IPS DF 4.7 (cell line): ENCODE results near the gene RPS6KL1.
"Not testable (repeated sequence)": the region's sequence is repeated elsewhere in the genome, so short reads cannot be mapped to it uniquely, and the experiment has no call there.

Experiments used
- DNase-seq: peaks from one replicate; pipeline ENCODE4 v3.0.0-alpha.2; 2013; ENCODE audit warnings: low spot score; ENCODE audit errors: extremely low read depth

Gene RPS6KL1

DNA sequence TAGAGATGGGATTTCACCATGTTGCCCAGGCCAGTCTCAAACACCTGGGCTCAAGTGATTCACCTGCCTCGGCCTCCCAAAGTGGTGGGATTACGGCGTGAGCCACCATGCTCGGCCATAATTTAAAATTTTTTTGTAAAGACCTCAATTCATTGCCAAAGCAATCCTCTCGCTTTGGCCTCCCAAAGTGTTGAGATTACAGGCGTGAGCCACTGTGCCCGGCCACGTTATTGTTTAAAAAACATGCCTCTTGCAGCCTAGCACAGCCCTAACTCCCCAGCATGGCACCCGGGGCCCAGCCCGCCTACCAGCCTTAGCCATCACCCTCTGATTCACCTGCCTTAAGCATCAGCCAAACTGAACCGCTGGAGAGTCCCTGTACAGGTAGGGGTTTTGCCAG lies 13.1 kb upstream of the RPS6KL1 start:
- no peak for DNase-seq

DNA sequence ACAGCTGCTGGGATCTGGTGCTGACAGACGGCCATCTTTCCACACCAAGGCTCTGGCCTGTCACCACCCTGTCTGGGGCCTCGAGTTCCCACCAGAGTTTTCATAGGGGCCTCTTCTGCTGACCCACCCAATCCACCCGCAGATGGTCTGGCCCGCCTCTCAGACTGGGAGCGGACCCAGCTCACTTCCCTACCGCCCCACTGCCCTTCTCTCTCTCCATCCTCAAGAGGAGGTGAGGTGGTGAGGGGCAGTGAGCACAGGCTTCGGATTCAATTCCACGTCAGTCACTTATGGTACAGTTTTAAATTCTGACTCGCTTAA lies 12.3 kb upstream of the RPS6KL1 start:
- DNase-seq: no peak

DNA sequence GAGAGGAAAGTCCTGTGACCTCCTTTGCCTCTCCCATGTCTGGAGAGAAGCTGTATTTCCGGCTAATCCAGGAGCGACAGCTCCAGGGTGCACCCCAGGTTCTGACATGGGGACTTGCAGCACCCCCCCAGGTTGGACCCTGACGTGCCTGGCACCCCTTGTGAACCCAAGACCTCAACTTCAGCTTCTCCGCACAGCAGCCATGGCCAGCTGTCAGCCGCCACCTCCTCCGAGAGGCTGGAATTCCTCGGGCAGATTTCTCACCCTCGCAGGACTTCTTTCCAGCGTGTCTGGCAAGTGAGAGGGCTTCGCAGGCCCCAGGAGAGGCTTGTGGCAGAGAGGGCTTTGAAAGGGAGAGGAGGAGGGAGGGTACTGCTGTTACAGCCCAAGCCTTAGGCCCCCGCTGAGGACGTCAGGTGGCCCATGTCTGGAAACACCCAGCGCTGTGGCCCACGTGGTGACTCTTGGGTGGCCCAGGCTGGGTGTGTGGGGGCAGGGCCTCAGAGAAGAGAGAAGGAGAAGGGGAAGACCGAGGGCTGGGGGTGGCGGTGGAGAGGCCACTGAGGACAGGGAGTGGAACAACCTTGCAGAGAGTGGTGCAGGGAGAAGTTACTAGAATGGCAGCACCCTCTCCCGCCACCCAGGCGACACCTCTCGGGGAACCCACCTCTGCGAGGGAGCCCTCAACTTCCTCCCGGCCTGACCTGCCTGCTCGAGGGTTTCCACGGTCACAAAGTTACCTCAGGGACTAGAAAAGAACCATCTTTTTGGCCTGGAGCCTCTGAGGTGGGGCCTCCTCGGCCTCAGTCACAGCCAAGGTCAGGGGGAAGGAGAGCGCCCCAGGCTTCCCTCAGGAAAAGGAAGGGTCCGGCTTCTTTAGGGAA lies 11.7 kb upstream of the RPS6KL1 start:
- DNase-seq: no peak

DNA sequence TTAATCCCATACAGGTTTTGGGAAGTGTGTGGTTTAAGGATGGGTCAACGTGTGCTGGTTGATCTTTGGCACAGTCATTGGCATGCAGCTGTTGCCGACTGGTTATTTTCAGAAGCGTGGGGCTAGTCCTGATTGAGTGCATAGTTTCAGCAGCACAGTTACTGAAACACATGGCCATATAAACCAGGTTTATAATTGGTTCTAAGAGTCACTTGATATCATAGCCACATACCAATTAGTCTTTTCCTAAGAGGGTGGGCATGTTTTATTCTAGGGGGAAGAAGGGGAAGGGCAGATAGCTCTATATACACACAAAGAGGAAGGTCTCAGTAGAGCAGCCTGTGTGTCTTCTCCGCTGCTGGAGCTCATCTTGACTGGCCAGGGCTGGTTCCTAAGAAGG lies 11.0 kb upstream of the RPS6KL1 start:
- DNase-seq: no peak

DNA sequence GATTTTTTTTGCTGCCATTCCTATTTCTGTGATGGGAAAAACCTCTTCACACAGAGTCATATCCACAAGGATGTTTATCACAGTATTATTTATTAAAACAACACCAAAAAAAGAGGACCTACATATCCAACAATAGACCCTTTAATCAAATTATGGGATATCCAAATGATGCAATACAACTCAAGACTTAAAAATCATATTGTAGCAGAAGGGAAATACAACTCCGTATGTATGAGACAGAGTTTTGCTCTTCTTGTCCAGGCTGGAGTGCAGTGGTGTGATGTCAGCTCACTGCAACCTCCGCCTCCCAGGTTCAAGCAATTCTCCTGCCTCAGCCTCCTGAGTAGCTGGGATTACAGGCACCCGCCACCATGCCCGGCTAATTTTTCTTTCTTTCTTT lies 9.9 kb upstream of the RPS6KL1 start:
- not testable (repeated sequence) for DNase-seq

DNA sequence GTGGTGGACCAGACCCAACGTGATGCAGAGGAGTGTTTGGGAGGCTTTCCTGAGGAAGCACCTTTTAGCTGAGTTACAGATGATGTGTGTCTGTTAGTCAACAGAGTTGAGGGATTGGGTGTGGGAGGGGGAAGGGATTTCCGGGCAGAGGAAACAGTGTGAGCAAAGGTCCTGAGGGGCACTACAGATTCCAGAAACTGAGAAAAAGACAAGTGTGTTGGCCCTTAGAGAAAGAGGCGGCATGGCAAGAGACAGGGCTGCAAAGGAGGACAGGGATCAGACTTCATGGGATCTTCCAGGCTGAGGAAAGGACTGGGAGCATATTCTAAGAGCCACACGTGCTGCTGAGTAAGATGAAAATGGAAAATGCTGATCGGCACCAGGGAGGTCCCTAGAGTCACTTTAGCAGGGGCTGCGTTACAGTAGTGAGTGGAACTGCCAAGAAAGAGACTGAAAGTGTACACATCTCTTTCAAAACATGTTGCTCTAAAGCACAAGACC lies 9.4 kb upstream of the RPS6KL1 start:
- DNase-seq: no peak

DNA sequence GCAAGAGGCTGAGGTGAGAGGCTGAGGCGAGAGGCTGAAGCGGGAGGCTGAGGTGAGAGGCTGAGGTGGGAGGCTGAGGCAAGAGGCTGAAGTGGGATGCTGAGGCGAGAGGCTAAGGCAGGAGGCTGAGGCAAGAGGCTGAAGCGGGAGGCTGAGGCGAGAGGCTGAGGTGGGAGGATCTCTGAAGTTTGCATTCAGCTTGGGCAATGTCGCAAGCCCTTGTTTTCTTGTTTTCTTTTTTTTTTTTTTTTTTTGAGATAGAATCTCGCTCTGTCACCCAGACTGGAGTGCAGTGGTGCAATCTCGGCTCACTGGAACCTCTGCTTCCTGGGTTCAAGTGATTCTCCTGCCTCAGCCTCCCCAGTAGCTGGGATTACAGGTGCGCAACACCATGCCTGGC lies 8.7 kb upstream of the RPS6KL1 start:
- DNase-seq: not testable (repeated sequence)

DNA sequence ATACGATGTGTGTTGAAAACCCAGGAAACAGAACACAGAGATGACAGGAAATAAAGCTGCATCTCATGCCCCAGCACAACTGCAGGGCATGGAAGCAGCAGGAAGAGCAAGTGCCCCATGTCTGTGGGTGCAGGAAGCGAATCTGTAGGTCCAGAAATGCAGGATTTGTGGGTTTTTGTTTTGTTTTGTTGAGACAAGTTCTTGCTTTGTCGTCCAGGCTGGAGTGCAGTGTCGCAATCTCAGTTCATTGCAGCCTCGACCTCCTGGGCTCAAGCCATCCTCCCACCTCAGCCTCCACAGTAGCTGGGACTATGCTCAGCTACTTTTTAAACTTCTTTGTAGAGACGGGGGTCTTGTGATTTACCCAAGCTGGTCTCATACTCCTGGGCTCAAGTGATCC lies 6.2 kb upstream of the RPS6KL1 start:
- DNase-seq: no peak

DNA sequence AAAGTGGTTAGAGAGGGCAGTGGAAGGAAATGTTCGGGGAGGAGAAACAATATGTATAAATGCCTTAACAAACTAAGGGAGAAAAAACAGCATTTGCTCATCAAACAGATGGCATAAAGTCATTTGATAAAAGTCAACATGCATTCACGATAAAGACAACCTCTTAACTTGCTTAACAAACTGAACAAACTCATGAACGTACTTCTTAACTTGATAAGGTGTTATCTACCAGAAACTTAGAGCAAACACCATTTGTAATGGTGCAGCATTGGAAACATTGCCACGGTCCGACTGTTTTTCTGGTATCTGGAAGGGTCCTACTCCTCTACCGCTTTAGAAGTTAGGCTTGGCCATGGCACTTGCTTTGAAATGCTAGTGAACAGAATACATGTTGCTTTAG lies 4.2 kb upstream of the RPS6KL1 start:
- no peak for DNase-seq

DNA sequence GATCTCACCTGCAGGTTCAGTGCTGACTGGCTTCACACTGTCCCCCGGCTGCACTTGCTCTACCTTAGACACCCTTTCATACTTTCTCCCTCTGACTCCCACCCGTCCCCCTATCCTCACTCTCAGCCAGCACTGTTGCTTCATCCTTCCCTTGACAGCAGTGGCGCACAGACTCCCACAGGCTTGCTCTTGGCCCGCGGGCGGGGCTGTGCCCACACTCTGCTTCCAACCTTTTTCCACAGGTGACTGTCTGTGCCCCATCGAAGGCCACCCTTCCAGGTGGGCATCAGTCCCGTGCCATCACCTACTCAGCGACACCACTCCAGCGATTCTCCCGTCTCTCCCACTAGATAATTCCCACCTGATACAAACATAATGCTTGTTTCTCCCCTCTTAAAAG lies 1.0 kb upstream of the RPS6KL1 start:
- DNase-seq: no peak

DNA sequence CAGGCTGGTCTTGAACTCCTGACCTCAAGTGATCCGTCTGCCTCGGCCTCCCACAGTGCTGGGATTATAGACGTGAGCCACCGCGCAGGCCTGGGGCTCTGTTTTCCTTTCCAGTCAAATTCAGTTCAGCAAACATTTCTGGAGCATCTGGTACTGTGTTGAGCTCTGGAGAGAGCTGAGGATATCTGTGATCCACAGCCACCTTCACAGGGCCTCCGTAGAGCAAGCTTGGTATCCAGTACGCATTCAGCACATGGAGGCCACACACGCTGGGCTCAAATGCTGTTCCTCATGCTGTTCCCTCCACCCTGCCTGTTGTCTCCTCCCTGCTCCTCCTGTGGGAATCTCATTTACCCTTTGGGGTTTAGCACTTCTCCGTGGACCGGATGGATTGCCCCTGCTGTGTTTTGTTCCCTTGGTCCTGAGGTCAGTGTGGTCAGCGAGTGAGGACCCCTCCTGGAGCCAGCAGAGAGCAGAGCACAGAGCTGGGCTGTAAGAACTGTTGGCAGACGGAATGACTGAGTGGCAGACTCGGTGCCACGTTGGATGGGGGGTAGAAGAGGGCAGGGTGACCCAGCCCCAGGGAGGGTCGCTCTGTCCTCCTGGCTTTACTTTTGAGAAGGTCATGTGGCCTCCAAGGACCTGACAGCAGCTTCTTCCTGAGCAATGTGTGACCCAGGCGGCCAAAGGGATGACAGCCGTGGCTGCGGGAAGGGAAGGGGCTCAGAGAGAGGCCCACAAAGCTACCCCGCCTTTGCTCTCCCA lies 891 bp downstream of the RPS6KL1 start:
- DNase-seq: no peak

DNA sequence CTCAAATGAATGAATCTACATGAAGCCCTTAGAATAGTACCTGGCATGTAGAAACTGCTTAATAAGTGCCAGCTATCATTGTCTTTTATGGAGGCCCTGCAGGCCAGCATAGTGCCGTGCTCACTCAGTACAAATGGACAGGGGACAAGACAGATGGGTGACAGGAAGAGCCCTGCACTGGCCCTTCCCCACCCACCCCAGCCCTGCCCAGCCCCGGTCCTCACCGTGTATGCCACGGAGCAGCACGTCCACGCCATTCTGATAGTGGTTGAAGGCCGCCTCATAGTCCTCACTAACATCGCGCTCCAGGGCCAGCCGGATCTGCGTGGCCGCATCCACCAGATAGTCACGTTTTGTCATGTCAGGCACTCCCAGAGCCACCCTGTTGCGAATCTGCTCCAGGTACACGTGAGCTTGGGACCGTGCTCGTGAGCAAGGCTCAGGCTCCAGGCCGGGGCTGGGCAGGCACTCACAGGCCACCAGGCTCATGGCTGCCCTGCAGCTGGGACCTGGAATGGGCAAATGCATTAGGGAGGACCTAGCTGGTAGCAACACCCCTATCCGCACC lies 1.9 kb downstream of the RPS6KL1 start:
- DNase-seq: no peak

DNA sequence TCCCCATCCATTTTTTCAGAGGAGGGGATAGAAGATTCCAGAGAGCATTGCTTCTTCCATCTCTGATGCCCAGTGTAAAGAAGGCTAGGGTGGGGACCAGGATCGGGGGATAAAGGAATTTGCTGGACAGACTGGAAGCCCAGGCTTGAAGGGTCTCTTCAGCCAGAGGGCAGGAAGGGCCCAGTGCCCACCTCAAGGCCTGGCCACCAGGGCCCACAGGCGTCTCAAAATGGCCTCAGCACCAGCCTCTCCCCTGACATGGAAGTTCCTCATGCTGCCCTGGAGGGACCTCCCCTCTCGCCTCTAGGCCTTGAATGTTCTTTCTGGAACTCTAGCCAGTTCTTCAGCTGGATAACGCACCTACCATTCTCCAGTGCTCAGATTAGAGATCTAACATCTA lies 2.8 kb downstream of the RPS6KL1 start:
- DNase-seq: no peak

DNA sequence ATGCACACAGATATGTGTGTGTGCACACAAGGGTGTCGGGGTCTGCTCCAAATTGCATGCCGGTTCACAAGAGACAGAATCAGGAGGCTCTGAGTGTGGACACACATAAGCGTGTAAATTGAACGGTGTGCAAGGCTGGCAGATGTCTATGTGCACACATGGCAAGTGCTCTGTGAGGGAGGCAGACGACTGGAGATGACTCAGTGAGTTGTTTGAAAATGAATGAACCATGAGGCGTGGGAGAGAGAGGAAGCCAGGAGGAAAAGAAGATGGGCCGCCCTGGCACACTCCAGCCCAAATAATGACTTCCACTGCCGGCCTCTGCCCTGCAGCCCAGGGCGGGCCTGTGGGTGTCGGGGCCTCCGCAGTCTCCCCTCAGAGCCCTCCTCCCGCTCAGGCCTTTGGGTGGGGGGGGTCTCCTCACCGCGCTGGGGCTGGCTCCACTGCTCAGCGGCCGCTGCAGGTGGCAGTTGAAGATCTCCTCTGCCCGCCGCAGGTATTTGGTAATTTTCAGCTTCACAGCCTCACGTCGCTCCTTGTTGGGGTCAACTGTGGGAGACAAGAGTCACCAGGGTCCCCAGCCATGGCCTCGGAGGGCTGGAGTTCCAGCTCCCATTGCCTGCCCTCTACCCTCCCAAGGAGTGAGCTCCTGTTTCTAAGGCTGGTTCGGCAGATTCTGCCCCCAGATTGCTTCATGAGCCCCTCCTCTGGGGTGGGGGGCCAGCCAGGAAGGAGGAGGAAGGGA lies 3.5 kb downstream of the RPS6KL1 start:
- DNase-seq: no peak

DNA sequence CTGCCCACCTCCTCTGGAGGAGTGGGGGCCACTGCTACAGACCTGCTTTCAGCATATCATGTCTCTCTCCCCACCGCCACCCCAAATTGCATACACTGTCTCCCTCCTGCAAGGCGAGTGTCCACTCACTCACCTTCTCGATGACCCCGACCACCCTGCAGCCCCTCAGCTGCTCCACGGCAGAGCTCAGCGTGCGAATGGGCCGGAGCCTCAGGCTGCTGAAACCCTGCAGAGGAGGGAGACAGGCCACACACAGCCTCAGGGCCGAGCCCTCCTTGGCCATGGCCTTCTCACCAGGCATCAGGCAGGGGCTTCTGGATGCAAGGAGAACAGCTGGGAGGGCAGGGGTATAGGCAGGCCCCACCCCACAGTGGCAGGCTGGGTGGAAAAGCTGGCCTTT lies 4.7 kb downstream of the RPS6KL1 start:
- DNase-seq: no peak

DNA sequence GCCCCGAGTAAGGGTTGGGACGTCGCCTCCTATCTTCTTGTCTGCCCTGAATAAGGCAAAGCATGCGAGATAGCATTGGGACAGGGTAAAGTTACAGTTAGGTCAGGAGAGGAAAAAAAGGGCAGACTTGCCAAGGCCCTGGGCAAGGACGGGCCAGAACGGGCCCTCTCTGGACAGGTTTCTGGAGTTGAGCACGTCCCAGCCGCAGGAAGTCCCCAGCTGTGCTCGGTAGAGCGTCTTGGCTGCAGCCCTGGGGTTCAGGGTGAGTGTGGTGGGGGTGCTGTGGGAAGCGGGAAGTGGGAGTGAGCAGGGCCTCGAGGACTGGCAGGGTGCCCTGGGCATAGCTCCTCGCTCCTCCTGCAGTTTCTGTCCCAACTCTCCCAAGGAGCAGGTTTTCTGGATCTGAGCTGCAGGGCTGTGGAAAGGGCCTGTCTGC lies 5.4 kb downstream of the RPS6KL1 start:
- DNase-seq: no peak

DNA sequence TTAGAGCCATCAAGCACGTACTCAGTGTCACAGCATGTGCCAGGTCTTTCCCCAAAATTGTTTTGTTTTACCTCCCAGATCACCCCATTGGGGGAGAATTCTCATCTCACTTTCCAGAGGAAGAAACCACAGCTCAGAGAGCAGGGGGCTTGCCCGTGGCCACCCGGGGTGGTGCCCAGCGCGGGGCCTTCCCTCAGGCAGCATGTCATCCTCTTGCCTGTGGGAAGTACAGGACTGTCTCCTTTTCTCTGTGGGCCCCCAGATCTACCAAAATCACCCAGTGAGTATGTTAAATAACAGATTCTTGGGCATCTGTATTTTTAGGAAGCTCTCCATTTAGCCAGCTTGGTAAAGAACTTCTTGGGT lies 5.9 kb downstream of the RPS6KL1 start:
- no peak for DNase-seq

DNA sequence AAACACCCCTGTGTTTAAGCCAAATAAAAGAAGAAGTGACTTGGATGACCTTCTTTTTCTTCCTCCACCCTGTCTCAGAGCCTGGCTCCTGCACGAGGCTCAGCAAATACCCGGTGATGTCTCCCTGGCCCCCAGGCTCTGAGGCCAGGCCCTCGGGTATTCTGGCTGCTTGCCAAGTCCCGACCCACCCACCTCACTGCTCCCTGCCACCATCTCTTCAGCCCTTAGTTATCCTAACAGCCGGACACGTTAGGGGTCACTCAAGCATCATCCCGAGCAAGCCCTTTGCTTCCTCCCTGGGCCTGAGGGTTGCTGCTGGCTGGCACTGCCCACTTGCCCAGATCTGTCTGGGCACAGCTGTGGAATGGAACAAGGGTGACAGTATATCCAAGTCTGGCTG lies 7.2 kb downstream of the RPS6KL1 start:
- no peak for DNase-seq

DNA sequence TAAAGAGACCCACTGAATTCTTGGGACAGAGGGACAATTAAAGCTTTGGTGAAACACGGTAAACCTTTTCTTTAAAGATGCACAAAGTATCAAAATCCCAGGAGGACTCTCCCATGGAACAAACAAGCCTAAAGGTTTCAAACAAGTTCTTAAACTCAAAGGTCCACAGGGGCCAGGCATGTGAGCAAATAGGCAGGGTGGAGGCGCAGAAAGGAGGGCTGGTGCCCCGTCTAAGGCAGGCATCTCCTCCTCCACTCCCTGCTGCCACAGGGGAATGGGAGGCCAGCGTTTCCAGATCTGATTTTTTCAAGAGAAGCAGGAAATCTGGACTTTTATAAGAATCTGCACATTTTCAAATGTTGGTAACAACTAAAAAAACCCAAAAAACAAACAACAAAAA lies 7.6 kb downstream of the RPS6KL1 start:
- no peak for DNase-seq

DNA sequence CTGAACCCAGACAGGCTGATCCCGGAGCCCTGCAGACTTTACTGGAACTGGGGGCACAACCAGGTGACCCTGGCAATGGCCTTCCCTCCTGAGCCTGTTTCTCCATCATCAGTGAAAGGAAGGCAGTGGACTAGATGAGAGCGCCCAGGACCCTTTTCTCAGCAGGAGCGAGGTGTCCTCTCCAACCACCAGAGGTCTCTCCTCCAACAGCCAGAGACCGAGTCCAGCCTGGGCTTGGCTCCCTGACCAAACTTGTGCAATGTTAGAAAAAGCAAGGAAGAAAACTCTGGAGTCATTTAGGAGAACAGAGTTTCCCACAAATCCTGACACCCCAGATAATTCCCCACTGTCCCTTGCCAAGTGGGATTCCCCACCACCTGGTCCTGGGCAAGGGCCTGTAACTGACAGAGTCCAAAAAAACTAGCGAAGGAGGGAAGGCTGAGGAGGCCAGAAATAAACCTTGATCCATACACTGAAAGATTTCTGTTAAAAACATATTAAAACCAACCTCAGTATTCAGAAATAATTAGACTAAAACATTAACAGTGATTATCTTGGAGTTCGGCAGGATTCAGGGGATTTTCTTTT lies 9.0 kb downstream of the RPS6KL1 start:
- DNase-seq: no peak

DNA sequence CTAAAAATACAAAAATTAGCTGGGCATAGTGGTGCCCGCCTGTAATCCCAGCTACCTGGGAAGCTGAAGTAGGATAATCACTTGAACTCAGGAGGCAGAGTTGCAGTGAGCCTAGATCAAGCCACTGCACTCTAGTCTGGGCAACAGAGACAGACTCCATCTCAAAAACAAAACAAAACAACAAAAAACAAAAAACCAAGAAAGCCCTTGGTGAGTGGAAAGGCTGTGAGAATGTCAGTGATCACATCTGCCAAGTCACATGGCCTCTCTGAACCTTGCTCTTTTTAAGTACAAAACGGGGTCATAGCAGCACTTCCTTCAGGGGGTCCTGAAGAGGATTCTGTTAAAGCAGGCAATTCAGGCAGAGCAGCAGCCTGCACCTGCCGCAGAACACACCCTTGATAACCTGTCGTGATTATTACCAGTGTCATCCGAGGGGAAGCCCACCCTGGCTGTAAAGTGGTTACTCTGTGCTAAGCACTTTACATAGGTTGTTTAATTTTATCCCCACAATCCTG lies 9.6 kb downstream of the RPS6KL1 start:
- DNase-seq: no peak
